ENCODE data around the gene LIPC.

DNA sequence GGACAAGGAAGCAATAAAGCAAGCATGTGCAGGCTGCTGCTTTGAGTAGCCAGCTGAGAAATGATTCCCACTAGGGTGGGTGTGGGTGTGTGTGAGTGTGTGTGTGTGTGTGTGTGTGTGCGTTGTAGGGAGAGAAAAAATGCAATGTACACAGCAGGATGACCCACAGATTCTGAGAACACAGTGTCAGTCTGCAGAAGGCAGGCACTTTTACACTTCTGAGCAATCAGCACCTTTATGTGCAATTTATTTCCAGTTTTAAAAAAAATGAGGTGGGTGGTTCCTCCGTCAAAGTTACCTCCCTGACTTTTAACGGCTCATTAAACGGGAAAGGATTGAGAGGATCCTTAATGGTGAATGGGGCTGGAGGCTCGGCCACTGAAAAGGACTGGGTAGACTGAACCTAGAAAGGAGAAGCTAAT, 38.5 kb upstream of the LIPC start:
- no peak for TF ChIP-seq FOXM1 (IDR thresholded peaks at IDR 0.05; ENCODE audit: low read depth, low read length)
- no peak for TF ChIP-seq CHD2 (IDR thresholded peaks at IDR 0.05; ENCODE audit: borderline replicate concordance, low read depth, low read length)
- TF ChIP-seq, protein P1, sequence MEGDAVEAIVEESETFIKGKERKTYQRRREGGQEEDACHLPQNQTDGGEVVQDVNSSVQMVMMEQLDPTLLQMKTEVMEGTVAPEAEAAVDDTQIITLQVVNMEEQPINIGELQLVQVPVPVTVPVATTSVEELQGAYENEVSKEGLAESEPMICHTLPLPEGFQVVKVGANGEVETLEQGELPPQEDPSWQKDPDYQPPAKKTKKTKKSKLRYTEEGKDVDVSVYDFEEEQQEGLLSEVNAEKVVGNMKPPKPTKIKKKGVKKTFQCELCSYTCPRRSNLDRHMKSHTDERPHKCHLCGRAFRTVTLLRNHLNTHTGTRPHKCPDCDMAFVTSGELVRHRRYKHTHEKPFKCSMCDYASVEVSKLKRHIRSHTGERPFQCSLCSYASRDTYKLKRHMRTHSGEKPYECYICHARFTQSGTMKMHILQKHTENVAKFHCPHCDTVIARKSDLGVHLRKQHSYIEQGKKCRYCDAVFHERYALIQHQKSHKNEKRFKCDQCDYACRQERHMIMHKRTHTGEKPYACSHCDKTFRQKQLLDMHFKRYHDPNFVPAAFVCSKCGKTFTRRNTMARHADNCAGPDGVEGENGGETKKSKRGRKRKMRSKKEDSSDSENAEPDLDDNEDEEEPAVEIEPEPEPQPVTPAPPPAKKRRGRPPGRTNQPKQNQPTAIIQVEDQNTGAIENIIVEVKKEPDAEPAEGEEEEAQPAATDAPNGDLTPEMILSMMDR (IDR thresholded peaks at IDR 0.05 in 2 of 3, conservative IDR thresholded peaks at IDR 0.05 in 1 of 3; ENCODE audit: control insufficient read depth in 2 of 3, extremely low read depth in 1 of 3, insufficient read depth in 1 of 3, low read depth in 3 of 3, low read length in 3 of 3): no peak

Measured in GM12878 (cell line).